Activated naive CD4-positive, alpha-beta T cell treated with anti-CD3 and anti-CD28 coated beads, Interleukin-2, amount 10 ng/mL, durations not matched to agents 7 days and 5 days (primary cell): Measurements from ENCODE around the gene CEP83.
A peak's percentile ranks its signal among the peaks of the same experiment; 100 is the strongest.

Source experiments
- CTCF ChIA-PET: fragments of 350-600 bp; sonication (Branson Sonifier 250); formaldehyde crosslinking; loops from one replicate; lab custom pipeline; 2021; ENCODE audit warnings: antibody characterized with exemption; lab: Charles Lee
- DNase-seq: peaks from one replicate; pipeline ENCODE4 v3.0.0-alpha.2; 2020
- H3K27ac Mint-ChIP-seq: one replicate; pipeline ENCODE4 v1.8.0; 2021; ENCODE audit warnings: mild to moderate bottlenecking, moderate library complexity, mixed read lengths
- H3K27me3 Mint-ChIP-seq: one replicate; pipeline ENCODE4 v1.8.0; 2021; ENCODE audit warnings: mild to moderate bottlenecking, mixed read lengths
- H3K36me3 Mint-ChIP-seq: one replicate; pipeline ENCODE4 v1.8.0; 2021; ENCODE audit warnings: mixed read lengths
- H3K4me1 Mint-ChIP-seq: one replicate; pipeline ENCODE4 v1.8.0; 2021; ENCODE audit warnings: mixed read lengths
- H3K4me3 Mint-ChIP-seq: one replicate; pipeline ENCODE4 v1.8.0; 2021; ENCODE audit warnings: mild to moderate bottlenecking, moderate library complexity, mixed read lengths
- H3K9me3 Mint-ChIP-seq: one replicate; pipeline ENCODE4 v1.8.0; 2021; ENCODE audit warnings: mixed read lengths

Gene CEP83

DNA sequence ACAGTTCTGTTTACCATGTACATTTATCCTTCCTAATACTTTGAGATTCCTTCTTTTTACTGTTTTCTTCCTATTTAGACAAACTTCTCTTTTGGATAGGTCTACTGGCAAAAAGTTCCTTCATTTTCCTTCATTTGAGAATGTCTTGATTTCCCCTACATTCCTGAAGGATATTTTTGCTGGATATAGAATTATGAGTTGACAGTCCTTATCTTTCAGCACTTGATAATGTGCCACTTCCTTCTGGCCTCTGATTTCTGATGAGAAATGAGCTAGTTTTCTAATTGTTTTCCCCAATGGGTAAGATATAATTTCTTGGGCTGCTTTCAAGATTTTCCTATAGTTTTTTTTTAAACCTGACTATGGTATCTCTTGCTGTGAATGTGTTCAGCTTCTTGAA, 75.6 kb downstream of the CEP83 start:
- Mint-ChIP-seq H3K36me3 (peaks cover 47% of the 10 kb centered on the region), H3K4me1 (peaks cover 11% of the 10 kb centered on the region), H3K4me3 (no peak overlapping the region), H3K27ac (no peak overlapping the region), H3K9me3 (peaks cover 26% of the 10 kb centered on the region), H3K27me3 (no peaks in the 10 kb centered on the region)
- CTCF ChIA-PET: no interaction called here
- no peak for DNase-seq

DNA sequence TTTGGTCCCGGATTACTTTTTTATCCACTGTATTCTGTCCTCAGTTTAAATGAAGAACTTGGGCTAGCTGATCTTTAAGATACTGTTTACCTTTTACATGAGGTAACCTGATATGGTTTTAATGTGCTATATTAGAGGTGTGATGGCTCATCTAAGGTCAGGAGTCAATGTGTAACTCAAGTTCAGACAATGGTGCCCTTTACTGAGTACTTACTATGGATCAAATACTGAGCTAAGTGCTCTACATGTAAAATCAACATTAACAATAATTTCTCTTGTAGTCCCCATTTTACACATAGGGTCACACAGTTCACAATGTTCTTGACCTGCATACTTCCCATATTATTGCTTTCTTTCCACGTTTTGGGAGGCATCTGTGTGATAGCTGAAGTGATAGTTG, 79.2 kb downstream of the CEP83 start:
- CTCF ChIA-PET: no interaction called here
- H3K27ac Mint-ChIP-seq: no peak overlapping the region
- H3K27me3 Mint-ChIP-seq: no peaks in the 10 kb centered on the region
- peaks cover 38% of the 10 kb centered on the region for H3K36me3 Mint-ChIP-seq
- no peak for DNase-seq
- peaks cover 11% of the 10 kb centered on the region for H3K4me1 Mint-ChIP-seq
- no peak overlapping the region for H3K4me3 Mint-ChIP-seq
- H3K9me3 Mint-ChIP-seq: peaks cover 16% of the 10 kb centered on the region

GRCh38 chr12:94379479-94380113, 80.1 kb downstream of the CEP83 start:
- no peak for DNase-seq
- Mint-ChIP-seq H3K27ac (no peak overlapping the region), H3K9me3 (peaks cover 7% of the 10 kb centered on the region), H3K4me3 (no peak overlapping the region), H3K4me1 (peaks cover 11% of the 10 kb centered on the region), H3K36me3 (peaks cover 35% of the 10 kb centered on the region), H3K27me3 (no peaks in the 10 kb centered on the region)
- CTCF ChIA-PET: no interaction called here

DNA sequence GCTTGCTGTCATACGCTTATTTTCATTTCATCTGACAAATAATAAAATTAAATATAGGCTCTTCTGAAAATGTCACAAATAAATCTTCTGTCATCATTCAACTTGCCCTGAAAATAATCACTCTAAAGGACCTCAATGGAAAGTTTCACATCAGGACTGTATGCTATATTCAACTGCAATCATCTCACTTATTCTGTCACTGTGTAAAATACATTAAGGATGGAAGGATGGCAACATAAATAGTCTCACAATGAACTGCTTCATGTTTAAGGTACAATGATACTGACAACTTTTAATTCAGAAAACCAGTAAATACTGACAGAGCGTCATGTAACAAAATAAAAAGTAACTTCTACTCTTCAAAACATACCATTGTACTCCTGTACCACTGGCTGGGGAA, 82.1 kb downstream of the CEP83 start:
- Mint-ChIP-seq H3K4me3 (no peak overlapping the region), H3K27me3 (no peaks in the 10 kb centered on the region), H3K9me3 (no peaks in the 10 kb centered on the region), H3K36me3 (peaks cover 24% of the 10 kb centered on the region), H3K27ac (no peak overlapping the region), H3K4me1 (peaks cover 14% of the 10 kb centered on the region)
- no peak for DNase-seq
- CTCF ChIA-PET: no interaction called here

DNA sequence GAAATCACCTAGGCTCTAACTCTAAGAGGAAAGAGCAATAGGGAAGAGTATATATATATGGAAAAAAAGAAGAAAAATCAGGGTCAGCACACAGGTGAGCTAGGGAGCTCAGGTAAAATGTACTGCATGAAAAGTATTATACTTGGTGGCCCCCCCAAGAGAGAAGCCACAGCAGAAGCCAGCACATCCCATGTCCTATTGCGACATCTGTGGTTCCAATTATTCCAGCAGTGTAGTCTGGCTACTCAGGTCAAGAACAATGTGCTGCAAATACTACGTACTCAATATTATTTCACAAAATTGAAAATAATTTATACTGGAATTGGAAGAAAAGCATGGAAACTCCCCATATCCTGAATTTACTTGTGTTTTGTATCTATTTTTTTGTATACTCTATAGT, 85.5 kb downstream of the CEP83 start:
- Mint-ChIP-seq H3K9me3 (no peaks in the 10 kb centered on the region), H3K27me3 (no peaks in the 10 kb centered on the region), H3K4me1 (peaks cover 5% of the 10 kb centered on the region), H3K27ac (no peak overlapping the region), H3K4me3 (no peak overlapping the region), H3K36me3 (peaks cover 23% of the 10 kb centered on the region)
- DNase-seq: no peak
- CTCF ChIA-PET: no interaction called here

GRCh38 chr12:94372461-94372860, 87.2 kb downstream of the CEP83 start:
- Mint-ChIP-seq H3K4me3 (no peak overlapping the region), H3K27me3 (no peaks in the 10 kb centered on the region), H3K4me1 (peaks cover 5% of the 10 kb centered on the region), H3K27ac (peak overlapping the region; percentile 74), H3K36me3 (peaks cover 23% of the 10 kb centered on the region), H3K9me3 (no peaks in the 10 kb centered on the region)
- CTCF ChIA-PET: no interaction called here
- DNase-seq: no peak

DNA sequence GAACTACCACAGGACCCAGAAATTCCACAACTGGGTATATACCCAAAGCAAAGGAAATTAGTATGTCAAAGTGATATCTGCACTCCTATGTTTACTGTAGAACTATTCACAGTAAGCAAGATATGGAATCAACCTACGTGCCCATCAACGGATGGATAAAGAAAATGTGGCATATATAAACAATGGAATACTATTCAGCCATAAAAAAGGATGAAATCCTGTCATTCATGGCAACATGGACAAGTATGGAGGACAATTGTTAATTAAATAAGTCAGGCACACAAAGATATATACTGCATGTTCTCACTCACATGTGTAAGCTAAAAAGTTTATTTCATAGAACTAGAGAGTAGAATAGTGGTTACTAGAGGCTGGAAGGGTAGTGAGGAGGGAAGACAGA, 97.0 kb downstream of the CEP83 start:
- Mint-ChIP-seq H3K27me3 (no peaks in the 10 kb centered on the region), H3K4me3 (no peak overlapping the region), H3K27ac (no peak overlapping the region), H3K9me3 (peaks cover 35% of the 10 kb centered on the region), H3K36me3 (peaks cover 52% of the 10 kb centered on the region), H3K4me1 (no peaks in the 10 kb centered on the region)
- CTCF ChIA-PET: no interaction called here
- no peak for DNase-seq

DNA sequence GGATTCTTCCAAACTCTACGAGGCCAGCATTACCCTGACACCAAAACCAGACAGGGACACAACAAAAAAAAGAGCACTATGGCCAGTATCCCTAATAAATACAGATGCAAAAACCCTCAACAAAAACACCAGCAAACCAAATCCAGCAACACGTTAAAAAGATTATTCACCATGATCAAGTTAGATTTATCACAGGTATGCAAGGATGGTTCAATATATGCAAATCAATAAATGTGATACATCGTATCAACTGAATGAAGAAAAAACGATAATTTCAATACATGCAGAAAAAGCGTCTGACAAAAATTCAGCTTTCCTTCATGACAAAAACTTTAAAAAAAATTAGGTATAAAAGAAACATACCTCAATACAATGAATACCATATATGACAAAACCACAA, 99.9 kb downstream of the CEP83 start:
- no peaks in the 10 kb centered on the region for H3K4me1 Mint-ChIP-seq
- peaks cover 61% of the 10 kb centered on the region for H3K36me3 Mint-ChIP-seq
- CTCF ChIA-PET: no interaction called here
- no peaks in the 10 kb centered on the region for H3K27me3 Mint-ChIP-seq
- H3K9me3 Mint-ChIP-seq: peaks cover 46% of the 10 kb centered on the region
- no peak for DNase-seq
- no peak overlapping the region for H3K4me3 Mint-ChIP-seq
- H3K27ac Mint-ChIP-seq: no peak overlapping the region

DNA sequence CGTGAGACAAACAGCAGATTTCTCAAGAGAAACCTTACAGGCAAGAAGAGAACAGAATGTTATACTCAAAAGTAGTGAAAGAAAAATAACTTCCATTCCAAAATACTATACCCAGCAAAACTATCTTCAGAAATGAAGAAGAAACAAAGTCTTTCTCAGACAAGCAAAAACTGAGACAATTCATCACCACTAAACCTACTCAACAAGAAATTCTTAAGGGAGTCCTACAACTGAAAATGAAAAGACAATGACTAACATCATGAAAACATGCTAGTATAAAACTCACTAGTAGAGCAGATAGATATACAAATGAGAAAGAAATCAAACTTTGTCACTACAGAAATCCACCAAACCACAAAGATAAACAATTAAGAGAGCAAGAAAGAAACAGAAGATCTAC, 106.5 kb downstream of the CEP83 start:
- no peaks in the 10 kb centered on the region for H3K27me3 Mint-ChIP-seq
- H3K4me1 Mint-ChIP-seq: no peaks in the 10 kb centered on the region
- no peak overlapping the region for H3K4me3 Mint-ChIP-seq
- no peak overlapping the region for H3K27ac Mint-ChIP-seq
- CTCF ChIA-PET: no interaction called here
- H3K9me3 Mint-ChIP-seq: peaks cover 64% of the 10 kb centered on the region
- no peak for DNase-seq
- peaks cover 76% of the 10 kb centered on the region for H3K36me3 Mint-ChIP-seq

DNA sequence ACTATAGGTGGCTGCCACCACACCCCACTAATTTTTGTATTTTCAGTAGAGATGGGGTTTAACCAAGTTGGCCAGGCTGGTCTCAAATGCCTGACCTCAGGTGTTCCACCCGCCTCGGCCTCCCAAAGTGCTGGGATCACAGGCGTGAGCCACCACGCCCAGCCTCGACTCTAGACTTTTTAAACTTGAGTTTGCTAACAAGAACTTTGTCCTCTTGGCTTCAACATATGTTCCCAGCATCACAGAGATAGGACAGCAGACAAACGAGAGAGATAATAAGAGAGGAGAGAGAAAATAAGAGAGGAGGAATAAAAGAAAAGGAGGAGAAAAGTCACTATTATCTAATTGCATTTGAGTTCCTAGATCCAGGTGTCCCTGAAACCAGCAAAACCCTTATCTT, 119.1 kb downstream of the CEP83 start:
- H3K27me3 Mint-ChIP-seq: no peaks in the 10 kb centered on the region
- CTCF ChIA-PET: no interaction called here
- DNase-seq: no peak
- H3K36me3 Mint-ChIP-seq: peaks cover 19% of the 10 kb centered on the region
- H3K4me3 Mint-ChIP-seq: no peak overlapping the region
- H3K27ac Mint-ChIP-seq: no peak overlapping the region
- H3K4me1 Mint-ChIP-seq: no peaks in the 10 kb centered on the region
- peaks cover 3% of the 10 kb centered on the region for H3K9me3 Mint-ChIP-seq

DNA sequence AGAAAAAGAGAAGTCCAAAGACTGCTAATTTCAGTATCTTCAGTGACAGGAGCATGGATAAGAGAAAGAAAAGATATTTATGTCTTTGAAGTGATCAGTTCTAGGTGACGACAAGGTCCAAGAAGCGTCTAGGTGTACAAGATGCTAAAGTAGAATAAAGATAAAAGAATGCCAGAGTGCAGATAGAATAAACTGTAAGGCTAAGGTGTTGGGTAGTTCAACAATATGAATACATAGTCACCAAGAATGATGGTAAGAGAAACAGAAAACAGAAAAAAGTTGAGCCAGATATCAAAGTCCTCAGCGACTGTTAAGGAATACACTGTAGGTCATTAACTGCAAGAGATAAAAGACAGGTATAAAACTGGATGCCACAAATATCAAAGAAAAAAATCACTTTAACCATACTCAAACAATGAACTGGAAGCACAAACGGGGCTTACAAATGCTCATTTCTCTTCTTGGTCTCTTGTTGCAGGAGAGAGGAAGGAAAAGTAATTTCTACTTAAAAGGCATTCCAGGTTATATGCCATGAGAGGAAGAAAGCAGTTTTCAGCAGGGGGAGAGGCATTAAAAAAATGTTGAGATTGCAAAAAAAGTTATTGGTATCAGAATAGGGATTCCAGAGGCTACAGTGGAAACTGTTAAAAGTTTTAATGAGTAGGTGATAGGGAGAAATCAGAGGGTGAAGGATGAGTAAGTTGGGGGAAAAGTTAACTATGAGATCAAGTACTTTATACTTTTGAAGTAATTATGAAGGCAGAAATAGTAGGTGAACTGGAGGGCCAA, 121.5 kb downstream of the CEP83 start:
- Mint-ChIP-seq H3K27me3 (no peaks in the 10 kb centered on the region), H3K4me1 (no peaks in the 10 kb centered on the region), H3K4me3 (no peak overlapping the region), H3K27ac (no peak overlapping the region), H3K36me3 (peaks cover 15% of the 10 kb centered on the region), H3K9me3 (peaks cover 2% of the 10 kb centered on the region)
- CTCF ChIA-PET: no interaction called here
- DNase-seq: no peak

DNA sequence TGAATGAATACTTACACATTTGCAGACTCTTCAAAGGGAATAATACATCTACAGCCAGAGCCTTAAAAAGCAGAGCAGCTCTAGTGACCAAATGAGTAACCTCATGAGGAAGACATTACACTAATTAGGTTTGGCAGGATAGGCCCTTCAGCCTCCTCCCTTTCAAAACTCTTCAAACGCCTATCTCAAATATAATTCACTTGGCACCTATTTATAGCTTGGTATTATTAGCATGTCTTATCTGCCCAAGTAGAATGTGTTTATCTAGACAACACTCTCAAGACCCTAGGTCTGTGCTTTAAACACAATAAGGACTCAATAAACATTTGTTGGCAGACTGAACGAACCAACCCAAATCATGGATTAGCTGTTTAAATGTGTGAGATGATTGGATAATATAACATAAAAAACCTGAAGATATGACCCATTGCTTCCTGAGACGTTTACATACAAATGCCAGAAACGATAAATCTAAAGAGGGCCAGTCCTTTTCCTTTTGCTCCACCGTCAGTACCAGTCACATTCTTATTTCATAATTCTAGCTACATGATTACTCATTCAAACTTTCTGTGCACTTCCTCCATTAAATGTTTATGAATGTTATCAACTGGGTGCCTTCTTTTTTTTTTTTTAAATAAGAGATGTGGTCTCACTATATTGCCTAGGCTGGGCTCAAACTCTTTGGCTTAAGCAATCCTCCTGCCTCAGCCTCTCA, 123.3 kb downstream of the CEP83 start:
- Mint-ChIP-seq H3K4me1 (no peaks in the 10 kb centered on the region), H3K27me3 (no peaks in the 10 kb centered on the region), H3K27ac (no peak overlapping the region), H3K4me3 (no peak overlapping the region), H3K36me3 (peaks cover 17% of the 10 kb centered on the region), H3K9me3 (no peaks in the 10 kb centered on the region)
- CTCF ChIA-PET: interaction anchor here (0.6 kb wide), 1 partner anchor 834 kb away, joined by 3 read pairs; no protein-coding TSS in a partner anchor
- no peak for DNase-seq

DNA sequence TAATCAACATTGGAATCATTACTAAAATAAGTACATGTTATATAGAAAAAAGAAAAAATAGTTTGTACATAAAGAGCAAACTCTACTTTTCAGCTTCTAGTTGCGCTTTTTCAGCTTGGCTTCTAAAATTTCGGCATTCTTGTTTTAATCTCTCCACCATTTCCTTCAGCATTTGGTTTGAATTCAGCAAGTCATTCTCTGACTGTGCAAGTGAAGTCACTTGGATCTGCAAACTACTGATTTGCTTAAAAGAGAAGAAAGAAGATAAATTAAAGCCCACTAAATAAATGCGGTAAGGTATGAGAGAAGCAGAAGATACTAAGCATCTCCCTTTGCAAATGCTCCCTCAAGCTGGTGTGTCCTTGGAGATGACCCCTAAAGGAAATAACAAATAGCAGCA, 126.3 kb downstream of the CEP83 start:
- DNase-seq: no peak
- Mint-ChIP-seq H3K4me1 (no peaks in the 10 kb centered on the region), H3K36me3 (peaks cover 24% of the 10 kb centered on the region), H3K9me3 (no peaks in the 10 kb centered on the region), H3K27me3 (no peaks in the 10 kb centered on the region), H3K27ac (no peak overlapping the region), H3K4me3 (no peak overlapping the region)
- CTCF ChIA-PET: interaction anchor here (0.6 kb wide), 1 partner anchor 425 kb away, joined by 3 read pairs; no protein-coding TSS in a partner anchor

DNA sequence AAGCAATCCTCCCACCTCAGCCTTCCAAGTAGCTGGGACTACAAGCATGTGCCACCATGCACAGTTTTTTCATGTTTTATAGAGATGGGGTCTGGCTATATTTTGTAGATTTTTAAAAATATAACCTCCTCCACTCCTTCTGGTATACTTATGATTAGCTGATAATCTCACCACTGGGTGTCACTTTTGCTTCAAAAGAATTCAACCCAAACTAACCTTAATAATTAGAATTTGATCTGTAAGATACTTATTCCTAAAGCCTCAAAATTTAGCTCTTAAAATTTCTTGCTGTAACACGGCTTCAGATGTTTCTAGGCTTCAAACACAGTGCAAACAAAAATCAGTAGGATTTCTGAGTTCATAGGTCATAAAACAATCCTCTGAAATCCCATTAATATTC, 130.3 kb downstream of the CEP83 start:
- H3K36me3 Mint-ChIP-seq: peaks cover 41% of the 10 kb centered on the region
- no peaks in the 10 kb centered on the region for H3K9me3 Mint-ChIP-seq
- H3K27me3 Mint-ChIP-seq: no peaks in the 10 kb centered on the region
- no peak overlapping the region for H3K27ac Mint-ChIP-seq
- CTCF ChIA-PET: interaction anchor here (1.0 to 1.2 kb wide), 4 partner anchors 103 to 224 kb away, joined by 3 to 5 read pairs (median 3); no protein-coding TSS in a partner anchor
- no peak overlapping the region for H3K4me3 Mint-ChIP-seq
- peaks cover 5% of the 10 kb centered on the region for H3K4me1 Mint-ChIP-seq
- no peak for DNase-seq
